Neural crest cell (in vitro differentiated cells): Measurements from ENCODE around the gene CFAP210. TPM values are rescaled to one million over a fixed set of nuclear protein-coding genes. Genes with fewer than 3 reads are reported as not detected.

ENCODE experiments used
- DNase-seq: peaks from one replicate; pipeline ENCODE4 v3.0.0; 2021; ENCODE audit warnings: low read depth, mixed read lengths, low spot score
- H3K27ac Mint-ChIP-seq: one replicate; pipeline ENCODE4 v1.8.0; 2021; ENCODE audit warnings: mild to moderate bottlenecking, mixed read lengths; ENCODE audit not compliant: unreplicated experiment
- H3K27me3 Mint-ChIP-seq: 2 replicates; pipeline ENCODE4 v1.8.0; 2021; ENCODE audit warnings: low read depth, mild to moderate bottlenecking, mixed read lengths
- H3K36me3 Mint-ChIP-seq: 2 replicates; pipeline ENCODE4 v1.8.0; 2021; ENCODE audit warnings: low read depth, mild to moderate bottlenecking, mixed read lengths
- H3K4me1 Mint-ChIP-seq: 2 replicates; pipeline ENCODE4 v1.8.0; 2021; ENCODE audit warnings: mixed read lengths
- H3K4me3 Mint-ChIP-seq: one replicate; pipeline ENCODE4 v1.8.0; 2021; ENCODE audit warnings: mild to moderate bottlenecking, mixed read lengths
- H3K9me3 Mint-ChIP-seq: 2 replicates; pipeline ENCODE4 v1.8.0; 2021; ENCODE audit warnings: mixed read lengths
- CTCF ChIP-seq: fragments of 200-600 bp; sonication (generic); conservative IDR thresholded peaks from 2 replicates; pipeline ENCODE4 v1.5.0; 2021; ENCODE audit warnings: antibody characterized with exemption, mild to moderate bottlenecking
- total RNA-seq: library from RNA; stranded (reverse); gene quantifications from 2 replicates; pipeline ENCODE4 v1.2.1, GENCODE V29; 2021

Gene CFAP210
- total RNA-seq, 1 donor from 2014 or later: 2.3 TPM

- Mint-ChIP-seq H3K36me3 (no peaks in the 10 kb centered on the region), H3K27ac (no peak overlapping the region), H3K27me3 (peaks cover 1% of the 10 kb centered on the region), H3K4me3 (no peak overlapping the region), H3K9me3 (no peaks in the 10 kb centered on the region), H3K4me1 (peaks cover 4% of the 10 kb centered on the region)
- no peak for TF ChIP-seq CTCF
- no peak for DNase-seq
Measured at GRCh38 chr2:169727065-169727464, 32.9 kb upstream of the CFAP210 start.

- no peaks in the 10 kb centered on the region for H3K4me1 Mint-ChIP-seq
- DNase-seq: no peak
- no peaks in the 10 kb centered on the region for H3K27me3 Mint-ChIP-seq
- H3K27ac Mint-ChIP-seq: no peak overlapping the region
- no peak for TF ChIP-seq CTCF
- no peaks in the 10 kb centered on the region for H3K36me3 Mint-ChIP-seq
- no peaks in the 10 kb centered on the region for H3K9me3 Mint-ChIP-seq
- H3K4me3 Mint-ChIP-seq: no peak overlapping the region
Measured at GRCh38 chr2:169721016-169721415, 26.8 kb upstream of the CFAP210 start.

GRCh38 chr2:169718930-169719504 lies 24.8 kb upstream of the CFAP210 start:
- Mint-ChIP-seq H3K36me3 (peaks cover under 1% of the 10 kb centered on the region), H3K27me3 (no peaks in the 10 kb centered on the region), H3K4me1 (no peaks in the 10 kb centered on the region), H3K27ac (peak overlapping the region; percentile 28), H3K4me3 (no peak overlapping the region), H3K9me3 (no peaks in the 10 kb centered on the region)
- DNase-seq: no peak
- TF ChIP-seq CTCF: no peak

- Mint-ChIP-seq H3K4me1 (no peaks in the 10 kb centered on the region), H3K4me3 (no peak overlapping the region), H3K9me3 (no peaks in the 10 kb centered on the region), H3K36me3 (peaks cover 3% of the 10 kb centered on the region), H3K27me3 (no peaks in the 10 kb centered on the region), H3K27ac (no peak overlapping the region)
- no peak for TF ChIP-seq CTCF
- no peak for DNase-seq
Measured at GRCh38 chr2:169717691-169718063, 23.5 kb upstream of the CFAP210 start.

- peaks cover 3% of the 10 kb centered on the region for H3K36me3 Mint-ChIP-seq
- H3K27ac Mint-ChIP-seq: no peak overlapping the region
- no peak overlapping the region for H3K4me3 Mint-ChIP-seq
- H3K4me1 Mint-ChIP-seq: no peaks in the 10 kb centered on the region
- no peaks in the 10 kb centered on the region for H3K9me3 Mint-ChIP-seq
- H3K27me3 Mint-ChIP-seq: no peaks in the 10 kb centered on the region
- no peak for DNase-seq
- no peak for TF ChIP-seq CTCF
Measured at GRCh38 chr2:169716938-169717690, 22.9 kb upstream of the CFAP210 start.
